KMS-11 (cell line): ENCODE measurements around the gene ASCC1.

Experiments used
- H2AFZ ChIP-seq: fragments of 200-600 bp; sonication (generic); 2 replicates; pipeline ENCODE4 v1.6.1; 2016; ENCODE audit warnings: antibody characterized with exemption, mixed run types, low read depth
- H3K27ac ChIP-seq: fragments of 200-600 bp; sonication (generic); 2 replicates; pipeline ENCODE4 v1.6.1; 2016; ENCODE audit warnings: mild to moderate bottlenecking, mixed run types
- H3K27me3 ChIP-seq: fragments of 200-600 bp; sonication (generic); 2 replicates; pipeline ENCODE4 v1.6.1; 2017; ENCODE audit warnings: mild to moderate bottlenecking, low read depth, mixed run types, moderate library complexity; ENCODE audit not compliant: insufficient read depth
- H3K36me3 ChIP-seq: fragments of 200-600 bp; sonication (generic); 2 replicates; pipeline ENCODE4 v1.6.1; 2017; ENCODE audit warnings: mild to moderate bottlenecking, mixed run types; ENCODE audit not compliant: insufficient read depth
- H3K4me1 ChIP-seq: fragments of 200-600 bp; sonication (generic); 2 replicates; pipeline ENCODE4 v1.6.1; 2016; ENCODE audit warnings: mild to moderate bottlenecking, low read depth, mixed run types; ENCODE audit not compliant: poor library complexity, severe bottlenecking
- H3K4me2 ChIP-seq: fragments of 200-600 bp; sonication (generic); 2 replicates; pipeline ENCODE4 v1.7.0; 2016; ENCODE audit warnings: mild to moderate bottlenecking, mixed run types
- H3K4me3 ChIP-seq: fragments of 200-600 bp; sonication (generic); IDR thresholded peaks from 2 replicates; pipeline ENCODE4 v1.6.1; 2017; ENCODE audit warnings: low read depth, low read length, mixed read lengths; ENCODE audit not compliant: insufficient read depth
- H3K79me2 ChIP-seq: fragments of 200-600 bp; sonication (generic); 2 replicates; pipeline ENCODE4 v1.6.1; 2016; ENCODE audit warnings: low read depth, mixed run types; ENCODE audit not compliant: insufficient read depth
- H3K9ac ChIP-seq: fragments of 200-600 bp; sonication (generic); 2 replicates; pipeline ENCODE4 v1.6.1; 2016; ENCODE audit warnings: mild to moderate bottlenecking, mixed run types
- H4K20me1 ChIP-seq: fragments of 200-600 bp; sonication (generic); 2 replicates; pipeline ENCODE4 v1.6.1; 2016; ENCODE audit warnings: mild to moderate bottlenecking, mixed run types; ENCODE audit not compliant: insufficient read depth
- TF ChIP-seq, protein P1 (sequence below): fragments of 200-600 bp; sonication (generic); conservative IDR thresholded peaks from 2 replicates; pipeline ENCODE4 v1.6.1; 2017; ENCODE audit warnings: low read depth, mild to moderate bottlenecking, antibody characterized with exemption, low read length, moderate library complexity, mixed read lengths

Gene ASCC1

GRCh38 chr10:72065439-72066025, 150.5 kb downstream of the ASCC1 start:
- H3K9ac ChIP-seq: no peak overlapping the region
- H3K4me1 ChIP-seq: no peaks in the 10 kb centered on the region
- no peaks in the 10 kb centered on the region for H3K27me3 ChIP-seq
- no peak overlapping the region for H3K27ac ChIP-seq
- TF ChIP-seq, protein P1, sequence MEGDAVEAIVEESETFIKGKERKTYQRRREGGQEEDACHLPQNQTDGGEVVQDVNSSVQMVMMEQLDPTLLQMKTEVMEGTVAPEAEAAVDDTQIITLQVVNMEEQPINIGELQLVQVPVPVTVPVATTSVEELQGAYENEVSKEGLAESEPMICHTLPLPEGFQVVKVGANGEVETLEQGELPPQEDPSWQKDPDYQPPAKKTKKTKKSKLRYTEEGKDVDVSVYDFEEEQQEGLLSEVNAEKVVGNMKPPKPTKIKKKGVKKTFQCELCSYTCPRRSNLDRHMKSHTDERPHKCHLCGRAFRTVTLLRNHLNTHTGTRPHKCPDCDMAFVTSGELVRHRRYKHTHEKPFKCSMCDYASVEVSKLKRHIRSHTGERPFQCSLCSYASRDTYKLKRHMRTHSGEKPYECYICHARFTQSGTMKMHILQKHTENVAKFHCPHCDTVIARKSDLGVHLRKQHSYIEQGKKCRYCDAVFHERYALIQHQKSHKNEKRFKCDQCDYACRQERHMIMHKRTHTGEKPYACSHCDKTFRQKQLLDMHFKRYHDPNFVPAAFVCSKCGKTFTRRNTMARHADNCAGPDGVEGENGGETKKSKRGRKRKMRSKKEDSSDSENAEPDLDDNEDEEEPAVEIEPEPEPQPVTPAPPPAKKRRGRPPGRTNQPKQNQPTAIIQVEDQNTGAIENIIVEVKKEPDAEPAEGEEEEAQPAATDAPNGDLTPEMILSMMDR: no peak
- no peaks in the 10 kb centered on the region for H3K79me2 ChIP-seq
- no peak overlapping the region for H2AFZ ChIP-seq
- H3K36me3 ChIP-seq: no peaks in the 10 kb centered on the region
- no peaks in the 10 kb centered on the region for H4K20me1 ChIP-seq
- no peak overlapping the region for H3K4me2 ChIP-seq
- no peak overlapping the region for H3K4me3 ChIP-seq

- Histone ChIP-seq H3K4me1 (no peaks in the 10 kb centered on the region), H3K79me2 (no peaks in the 10 kb centered on the region), H3K27me3 (no peaks in the 10 kb centered on the region), H3K4me2 (no peak overlapping the region), H3K36me3 (no peaks in the 10 kb centered on the region), H4K20me1 (no peaks in the 10 kb centered on the region), H2AFZ (no peak overlapping the region), H3K27ac (no peak overlapping the region), H3K4me3 (no peak overlapping the region), H3K9ac (no peak overlapping the region)
- TF ChIP-seq, protein P1: no peak
Observed at GRCh38 chr10:72063703-72064391, 152.2 kb downstream of the ASCC1 start.

DNA sequence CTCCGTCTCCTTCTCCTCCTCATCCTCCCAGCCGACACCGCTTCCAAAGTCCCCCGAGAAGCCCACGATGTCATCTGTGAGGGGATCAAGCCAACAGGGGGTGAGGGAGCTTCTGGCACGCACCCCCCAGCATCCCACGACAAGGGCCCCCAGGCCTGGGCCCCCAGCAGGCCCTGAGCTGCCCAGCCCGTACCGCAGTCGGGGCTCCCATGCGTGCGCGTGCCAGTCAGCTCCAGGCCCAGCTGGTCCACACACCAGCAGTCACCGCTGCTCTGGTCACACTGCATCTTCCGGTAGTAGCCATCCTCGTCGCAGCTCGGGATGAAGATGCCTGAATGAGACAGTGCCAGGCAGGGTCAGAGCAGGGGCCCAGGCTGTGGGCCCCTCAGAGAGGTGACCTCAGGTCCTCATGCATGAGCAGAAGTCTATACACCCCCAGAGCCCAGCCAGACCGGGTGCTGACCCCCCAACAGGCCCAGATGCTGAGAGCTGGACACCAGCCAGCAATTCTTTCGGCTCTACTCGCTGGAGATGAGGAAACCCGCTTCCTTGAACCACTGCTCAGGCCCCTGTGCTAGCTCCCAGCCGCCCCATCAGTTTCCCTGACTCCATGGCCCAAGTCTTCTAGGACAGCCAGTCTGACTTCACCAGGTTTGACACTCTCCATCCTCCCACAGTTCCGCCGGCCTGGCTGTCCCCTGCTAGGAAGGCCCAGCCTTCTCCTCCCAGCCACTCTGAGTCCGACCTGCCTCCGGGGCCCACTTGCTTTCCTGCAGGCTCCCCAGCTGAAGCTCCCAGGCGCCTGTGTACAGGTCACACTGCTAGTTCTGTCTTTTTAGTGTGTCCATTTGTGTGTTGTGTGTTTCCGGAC, 153.0 kb downstream of the ASCC1 start:
- Histone ChIP-seq H3K79me2 (no peaks in the 10 kb centered on the region), H3K27ac (no peak overlapping the region), H3K27me3 (no peaks in the 10 kb centered on the region), H3K4me2 (no peak overlapping the region), H3K36me3 (no peaks in the 10 kb centered on the region), H2AFZ (no peak overlapping the region), H3K4me3 (no peak overlapping the region), H4K20me1 (no peaks in the 10 kb centered on the region), H3K9ac (no peak overlapping the region), H3K4me1 (no peaks in the 10 kb centered on the region)
- TF ChIP-seq, protein P1: no peak

DNA sequence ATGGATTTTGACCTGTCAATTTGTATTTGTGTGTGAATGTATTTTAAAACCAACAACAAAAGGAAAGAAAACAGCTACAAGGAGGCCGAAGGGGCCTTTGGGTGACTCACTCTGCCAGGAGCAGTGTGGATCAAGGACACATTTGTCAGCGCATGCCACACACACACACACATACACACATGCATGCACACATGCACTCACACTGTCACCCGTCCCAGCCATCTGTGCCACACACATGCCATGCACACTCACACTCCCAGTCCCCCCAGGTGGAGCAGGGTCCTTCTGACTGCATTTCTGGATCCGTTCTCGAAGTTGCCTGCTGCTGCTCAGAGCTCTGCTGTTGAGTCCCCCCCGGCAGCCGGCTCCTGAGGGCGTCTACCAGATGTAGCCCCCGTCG, 153.7 kb downstream of the ASCC1 start:
- no peak overlapping the region for H3K4me3 ChIP-seq
- H3K27me3 ChIP-seq: no peaks in the 10 kb centered on the region
- TF ChIP-seq, protein P1: no peak
- no peak overlapping the region for H3K27ac ChIP-seq
- no peak overlapping the region for H3K9ac ChIP-seq
- H3K79me2 ChIP-seq: no peaks in the 10 kb centered on the region
- no peak overlapping the region for H3K4me2 ChIP-seq
- no peaks in the 10 kb centered on the region for H3K4me1 ChIP-seq
- H3K36me3 ChIP-seq: no peaks in the 10 kb centered on the region
- H2AFZ ChIP-seq: no peak overlapping the region
- H4K20me1 ChIP-seq: no peaks in the 10 kb centered on the region
